ENCODE data around the gene ACSM4. TPM values are rescaled to one million over a fixed set of nuclear protein-coding genes. Genes with fewer than 3 reads are reported as not detected.

ACSM4 gene
- polyA plus RNA-seq, 1 of the 3 experiments (the other 2 are of a cell fraction): not detected

DNA sequence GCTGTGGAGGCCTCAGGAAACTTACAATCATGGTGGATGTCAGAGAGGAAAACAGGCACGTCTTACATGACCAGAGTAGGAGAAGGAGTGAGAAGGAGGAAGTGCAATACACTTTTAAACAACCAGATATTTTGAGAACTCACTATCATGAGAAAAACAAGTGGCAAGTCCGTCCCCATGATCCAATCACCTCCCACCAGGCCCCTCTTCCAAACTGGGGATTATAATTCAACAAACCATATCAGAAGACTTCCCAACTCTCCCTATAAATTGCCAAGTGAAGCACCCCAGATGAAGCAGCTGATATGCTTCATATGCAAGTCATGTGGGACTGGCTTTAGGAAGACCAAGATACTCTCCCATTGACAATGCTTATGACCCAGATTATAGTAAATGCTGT, 11.6 kb upstream of the ACSM4 start:
- Histone ChIP-seq H3K9me2 (no peaks in the 10 kb centered on the region), H3K36me3 (replicated peaks in 1 of 2; ENCODE audit: control insufficient read depth in 1 of 2, insufficient read depth in 2 of 2, low read length in 1 of 2) (no peaks in the 10 kb centered on the region), H3K9me3 (no peaks in the 10 kb centered on the region), H3K79me2 (ENCODE audit: insufficient read depth) (no peaks in the 10 kb centered on the region), H2AFZ (ENCODE audit: low read depth) (no peak overlapping the region), H3K4me2 (no peak overlapping the region), H3F3A (replicated peaks; ENCODE audit: insufficient read depth) (no peaks in the 10 kb centered on the region), H3K4me3 (ENCODE audit: low read depth in 2 of 2, low read length in 1 of 2) (no peak overlapping the region), H3K27ac (ENCODE audit: low read depth in 2 of 2, low read length in 1 of 2) (no peak overlapping the region), H4K20me1 (ENCODE audit: insufficient read depth) (no peaks in the 10 kb centered on the region), H3K4me1 (ENCODE audit: control insufficient read depth in 1 of 2, insufficient read depth in 2 of 2, low read depth in 1 of 2, low read length in 1 of 2) (no peaks in the 10 kb centered on the region), H3K27me3 (ENCODE audit: insufficient read depth) (peaks cover 5% of the 10 kb centered on the region; the same call in 1 of the 2 replicates), H3K9ac (no peak overlapping the region)
- WGBS (ENCODE audit: low lambda C conversion rate): 8% methylated on average over 2 of the region's 2 CpGs
- CTCF ChIA-PET: no interaction called here
- DNase-seq: no peak
- no peak for TF ChIP-seq NRF1 (IDR thresholded peaks at IDR 0.05; ENCODE audit: low read depth, low read length)
- TF ChIP-seq, protein P1, sequence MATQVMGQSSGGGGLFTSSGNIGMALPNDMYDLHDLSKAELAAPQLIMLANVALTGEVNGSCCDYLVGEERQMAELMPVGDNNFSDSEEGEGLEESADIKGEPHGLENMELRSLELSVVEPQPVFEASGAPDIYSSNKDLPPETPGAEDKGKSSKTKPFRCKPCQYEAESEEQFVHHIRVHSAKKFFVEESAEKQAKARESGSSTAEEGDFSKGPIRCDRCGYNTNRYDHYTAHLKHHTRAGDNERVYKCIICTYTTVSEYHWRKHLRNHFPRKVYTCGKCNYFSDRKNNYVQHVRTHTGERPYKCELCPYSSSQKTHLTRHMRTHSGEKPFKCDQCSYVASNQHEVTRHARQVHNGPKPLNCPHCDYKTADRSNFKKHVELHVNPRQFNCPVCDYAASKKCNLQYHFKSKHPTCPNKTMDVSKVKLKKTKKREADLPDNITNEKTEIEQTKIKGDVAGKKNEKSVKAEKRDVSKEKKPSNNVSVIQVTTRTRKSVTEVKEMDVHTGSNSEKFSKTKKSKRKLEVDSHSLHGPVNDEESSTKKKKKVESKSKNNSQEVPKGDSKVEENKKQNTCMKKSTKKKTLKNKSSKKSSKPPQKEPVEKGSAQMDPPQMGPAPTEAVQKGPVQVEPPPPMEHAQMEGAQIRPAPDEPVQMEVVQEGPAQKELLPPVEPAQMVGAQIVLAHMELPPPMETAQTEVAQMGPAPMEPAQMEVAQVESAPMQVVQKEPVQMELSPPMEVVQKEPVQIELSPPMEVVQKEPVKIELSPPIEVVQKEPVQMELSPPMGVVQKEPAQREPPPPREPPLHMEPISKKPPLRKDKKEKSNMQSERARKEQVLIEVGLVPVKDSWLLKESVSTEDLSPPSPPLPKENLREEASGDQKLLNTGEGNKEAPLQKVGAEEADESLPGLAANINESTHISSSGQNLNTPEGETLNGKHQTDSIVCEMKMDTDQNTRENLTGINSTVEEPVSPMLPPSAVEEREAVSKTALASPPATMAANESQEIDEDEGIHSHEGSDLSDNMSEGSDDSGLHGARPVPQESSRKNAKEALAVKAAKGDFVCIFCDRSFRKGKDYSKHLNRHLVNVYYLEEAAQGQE (IDR thresholded peaks at IDR 0.05; ENCODE audit: low read depth, low read length): no peak
- TF ChIP-seq JUND (IDR thresholded peaks at IDR 0.05): no peak
- POLR2A ChIA-PET: no interaction called here

- CTCF ChIA-PET: no interaction called here
- Histone ChIP-seq H3K4me3 (ENCODE audit: low read depth in 2 of 2, low read length in 1 of 2) (no peak overlapping the region), H4K20me1 (ENCODE audit: insufficient read depth) (no peaks in the 10 kb centered on the region), H3K27me3 (ENCODE audit: insufficient read depth) (peaks cover 9% of the 10 kb centered on the region; the same call in 1 of the 2 replicates), H3K36me3 (replicated peaks in 1 of 2; ENCODE audit: control insufficient read depth in 1 of 2, insufficient read depth in 2 of 2, low read length in 1 of 2) (no peaks in the 10 kb centered on the region), H3K9me3 (no peaks in the 10 kb centered on the region), H3K9ac (no peak overlapping the region), H2AFZ (ENCODE audit: low read depth) (no peak overlapping the region), H3K4me1 (ENCODE audit: control insufficient read depth in 1 of 2, insufficient read depth in 2 of 2, low read depth in 1 of 2, low read length in 1 of 2) (no peaks in the 10 kb centered on the region), H3K4me2 (no peak overlapping the region), H3K9me2 (no peaks in the 10 kb centered on the region), H3K79me2 (ENCODE audit: insufficient read depth) (no peaks in the 10 kb centered on the region), H3K27ac (ENCODE audit: low read depth in 2 of 2, low read length in 1 of 2) (no peak overlapping the region), H3F3A (replicated peaks; ENCODE audit: insufficient read depth) (no peaks in the 10 kb centered on the region)
- POLR2A ChIA-PET: no interaction called here
- TF ChIP-seq EZH2phosphoT487 (IDR thresholded peaks at IDR 0.05; ENCODE audit: borderline replicate concordance, low read depth): no peak
- no peak for TF ChIP-seq RFX5 (IDR thresholded peaks at IDR 0.05; ENCODE audit: low read length)
- TF ChIP-seq, protein P2, sequence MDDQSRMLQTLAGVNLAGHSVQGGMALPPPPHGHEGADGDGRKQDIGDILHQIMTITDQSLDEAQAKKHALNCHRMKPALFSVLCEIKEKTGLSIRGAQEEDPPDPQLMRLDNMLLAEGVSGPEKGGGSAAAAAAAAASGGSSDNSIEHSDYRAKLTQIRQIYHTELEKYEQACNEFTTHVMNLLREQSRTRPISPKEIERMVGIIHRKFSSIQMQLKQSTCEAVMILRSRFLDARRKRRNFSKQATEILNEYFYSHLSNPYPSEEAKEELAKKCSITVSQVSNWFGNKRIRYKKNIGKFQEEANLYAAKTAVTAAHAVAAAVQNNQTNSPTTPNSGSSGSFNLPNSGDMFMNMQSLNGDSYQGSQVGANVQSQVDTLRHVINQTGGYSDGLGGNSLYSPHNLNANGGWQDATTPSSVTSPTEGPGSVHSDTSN (IDR thresholded peaks at IDR 0.05): no peak
- TF ChIP-seq YY1 (IDR thresholded peaks at IDR 0.05; ENCODE audit: low read depth): no peak
- TF ChIP-seq MEF2A (IDR thresholded peaks at IDR 0.05; ENCODE audit: borderline replicate concordance, low read depth): no peak
- TF ChIP-seq NFIC (IDR thresholded peaks at IDR 0.05; ENCODE audit: borderline replicate concordance): no peak
- TF ChIP-seq MXI1 (IDR thresholded peaks at IDR 0.05; ENCODE audit: low read depth, low read length): no peak
- TF ChIP-seq TAF1 (IDR thresholded peaks at IDR 0.05; ENCODE audit: borderline replicate concordance, low read depth, low read length): no peak
- no peak for TF ChIP-seq ELF1 (IDR thresholded peaks at IDR 0.05)
- TF ChIP-seq TCF12 (IDR thresholded peaks at IDR 0.05): no peak
- no peak for TF ChIP-seq SMC3 (IDR thresholded peaks at IDR 0.05; ENCODE audit: low read depth, low read length)
- TF ChIP-seq, protein P3, sequence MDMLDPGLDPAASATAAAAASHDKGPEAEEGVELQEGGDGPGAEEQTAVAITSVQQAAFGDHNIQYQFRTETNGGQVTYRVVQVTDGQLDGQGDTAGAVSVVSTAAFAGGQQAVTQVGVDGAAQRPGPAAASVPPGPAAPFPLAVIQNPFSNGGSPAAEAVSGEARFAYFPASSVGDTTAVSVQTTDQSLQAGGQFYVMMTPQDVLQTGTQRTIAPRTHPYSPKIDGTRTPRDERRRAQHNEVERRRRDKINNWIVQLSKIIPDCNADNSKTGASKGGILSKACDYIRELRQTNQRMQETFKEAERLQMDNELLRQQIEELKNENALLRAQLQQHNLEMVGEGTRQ (IDR thresholded peaks at IDR 0.05; ENCODE audit: borderline replicate concordance, low read depth, low read length): no peak
- no peak for TF ChIP-seq RXRA (IDR thresholded peaks at IDR 0.05; ENCODE audit: borderline replicate concordance, low read depth)
- no peak for TF ChIP-seq SIN3A (IDR thresholded peaks at IDR 0.05; ENCODE audit: borderline replicate concordance, low read depth, low read length)
- no peak for TF ChIP-seq FOXM1 (IDR thresholded peaks at IDR 0.05; ENCODE audit: low read depth)
- no peak for TF ChIP-seq USF1 (IDR thresholded peaks at IDR 0.05; ENCODE audit: borderline replicate concordance, low read depth)
- TF ChIP-seq, protein P4, sequence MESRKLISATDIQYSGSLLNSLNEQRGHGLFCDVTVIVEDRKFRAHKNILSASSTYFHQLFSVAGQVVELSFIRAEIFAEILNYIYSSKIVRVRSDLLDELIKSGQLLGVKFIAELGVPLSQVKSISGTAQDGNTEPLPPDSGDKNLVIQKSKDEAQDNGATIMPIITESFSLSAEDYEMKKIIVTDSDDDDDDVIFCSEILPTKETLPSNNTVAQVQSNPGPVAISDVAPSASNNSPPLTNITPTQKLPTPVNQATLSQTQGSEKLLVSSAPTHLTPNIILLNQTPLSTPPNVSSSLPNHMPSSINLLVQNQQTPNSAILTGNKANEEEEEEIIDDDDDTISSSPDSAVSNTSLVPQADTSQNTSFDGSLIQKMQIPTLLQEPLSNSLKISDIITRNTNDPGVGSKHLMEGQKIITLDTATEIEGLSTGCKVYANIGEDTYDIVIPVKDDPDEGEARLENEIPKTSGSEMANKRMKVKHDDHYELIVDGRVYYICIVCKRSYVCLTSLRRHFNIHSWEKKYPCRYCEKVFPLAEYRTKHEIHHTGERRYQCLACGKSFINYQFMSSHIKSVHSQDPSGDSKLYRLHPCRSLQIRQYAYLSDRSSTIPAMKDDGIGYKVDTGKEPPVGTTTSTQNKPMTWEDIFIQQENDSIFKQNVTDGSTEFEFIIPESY (IDR thresholded peaks at IDR 0.05; ENCODE audit: borderline replicate concordance, low read depth): no peak
- no peak for TF ChIP-seq GABPA (IDR thresholded peaks at IDR 0.05; ENCODE audit: low read depth)
- no peak for TF ChIP-seq POLR2AphosphoS5 (IDR thresholded peaks at IDR 0.05; ENCODE audit: low read depth, low read length)
- TF ChIP-seq RCOR1 (IDR thresholded peaks at IDR 0.05; ENCODE audit: low read length): no peak
- DNase-seq: no peak
- 0% methylated on average over 1 of the region's 1 CpG for WGBS (ENCODE audit: low lambda C conversion rate)
These were observed 10.2 kb upstream of the ACSM4 start for GRCh38 chr12:7293670-7294069.

Measured in SK-N-SH (cell line).